WTC11 (cell line): Measurements from ENCODE around the gene NPTN.

ENCODE experiments used
- FOXP1 ChIP-seq: sonication (generic); formaldehyde crosslinking; IDR thresholded peaks from 2 replicates; pipeline ENCODE4 v1.8.0; 2022; ENCODE audit warnings: missing genetic modification reagents, mild to moderate bottlenecking, moderate library complexity, borderline replicate concordance
- MYBL2 ChIP-seq: sonication (generic); formaldehyde crosslinking; IDR thresholded peaks from 2 replicates; pipeline ENCODE4 v1.8.1; 2023; ENCODE audit warnings: mild to moderate bottlenecking, moderate library complexity, missing genetic modification reagents
- TP53 ChIP-seq: sonication (generic); formaldehyde crosslinking; IDR thresholded peaks from 2 replicates; pipeline ENCODE4 v1.8.1; 2023; ENCODE audit warnings: mild to moderate bottlenecking, missing genetic modification reagents
- TF ChIP-seq, protein P1 (sequence below): sonication (generic); formaldehyde crosslinking; IDR thresholded peaks from 2 replicates; pipeline ENCODE4 v1.8.0; 2022; ENCODE audit warnings: mild to moderate bottlenecking, missing genetic modification reagents
- TF ChIP-seq, protein P2 (sequence below): fragments of 200-600 bp; IDR thresholded peaks from 2 replicates; pipeline ENCODE4 v1.8.0; 2022; ENCODE audit warnings: antibody characterized with exemption
- TF ChIP-seq, protein P3 (sequence below): sonication (generic); formaldehyde crosslinking; IDR thresholded peaks from 2 replicates; pipeline ENCODE4 v1.8.1; 2023; ENCODE audit warnings: mild to moderate bottlenecking, missing genetic modification reagents, moderate library complexity

DNA sequence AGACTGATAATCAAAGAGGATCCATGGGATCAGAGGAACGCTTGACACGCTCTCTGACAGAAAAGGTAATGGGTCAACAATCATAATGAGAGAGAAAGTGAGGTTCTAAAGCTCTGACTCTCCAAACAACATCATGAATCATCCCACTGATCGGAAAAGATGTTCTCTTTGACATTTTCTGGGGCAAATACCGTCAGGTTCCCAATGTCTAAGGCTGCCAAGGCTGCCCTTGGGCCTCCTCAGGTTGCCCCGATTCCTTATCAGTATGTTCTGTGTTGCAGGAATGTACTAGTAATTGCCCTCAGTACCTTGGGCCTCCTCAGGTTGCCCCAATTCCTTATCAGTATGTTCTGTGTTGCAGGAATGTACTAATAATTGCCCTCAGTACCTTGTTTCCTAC lies 60.9 kb downstream of the NPTN start:
- TF ChIP-seq, protein P1, sequence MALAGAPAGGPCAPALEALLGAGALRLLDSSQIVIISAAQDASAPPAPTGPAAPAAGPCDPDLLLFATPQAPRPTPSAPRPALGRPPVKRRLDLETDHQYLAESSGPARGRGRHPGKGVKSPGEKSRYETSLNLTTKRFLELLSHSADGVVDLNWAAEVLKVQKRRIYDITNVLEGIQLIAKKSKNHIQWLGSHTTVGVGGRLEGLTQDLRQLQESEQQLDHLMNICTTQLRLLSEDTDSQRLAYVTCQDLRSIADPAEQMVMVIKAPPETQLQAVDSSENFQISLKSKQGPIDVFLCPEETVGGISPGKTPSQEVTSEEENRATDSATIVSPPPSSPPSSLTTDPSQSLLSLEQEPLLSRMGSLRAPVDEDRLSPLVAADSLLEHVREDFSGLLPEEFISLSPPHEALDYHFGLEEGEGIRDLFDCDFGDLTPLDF (CRISPR knock-in tag), result no peak
- TF ChIP-seq, protein P2, sequence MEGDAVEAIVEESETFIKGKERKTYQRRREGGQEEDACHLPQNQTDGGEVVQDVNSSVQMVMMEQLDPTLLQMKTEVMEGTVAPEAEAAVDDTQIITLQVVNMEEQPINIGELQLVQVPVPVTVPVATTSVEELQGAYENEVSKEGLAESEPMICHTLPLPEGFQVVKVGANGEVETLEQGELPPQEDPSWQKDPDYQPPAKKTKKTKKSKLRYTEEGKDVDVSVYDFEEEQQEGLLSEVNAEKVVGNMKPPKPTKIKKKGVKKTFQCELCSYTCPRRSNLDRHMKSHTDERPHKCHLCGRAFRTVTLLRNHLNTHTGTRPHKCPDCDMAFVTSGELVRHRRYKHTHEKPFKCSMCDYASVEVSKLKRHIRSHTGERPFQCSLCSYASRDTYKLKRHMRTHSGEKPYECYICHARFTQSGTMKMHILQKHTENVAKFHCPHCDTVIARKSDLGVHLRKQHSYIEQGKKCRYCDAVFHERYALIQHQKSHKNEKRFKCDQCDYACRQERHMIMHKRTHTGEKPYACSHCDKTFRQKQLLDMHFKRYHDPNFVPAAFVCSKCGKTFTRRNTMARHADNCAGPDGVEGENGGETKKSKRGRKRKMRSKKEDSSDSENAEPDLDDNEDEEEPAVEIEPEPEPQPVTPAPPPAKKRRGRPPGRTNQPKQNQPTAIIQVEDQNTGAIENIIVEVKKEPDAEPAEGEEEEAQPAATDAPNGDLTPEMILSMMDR, result no peak
- TF ChIP-seq MYBL2 (no peak), TP53 (CRISPR knock-in tag) (no peak), FOXP1 (CRISPR knock-in tag) (no peak)
- TF ChIP-seq, protein P3, sequence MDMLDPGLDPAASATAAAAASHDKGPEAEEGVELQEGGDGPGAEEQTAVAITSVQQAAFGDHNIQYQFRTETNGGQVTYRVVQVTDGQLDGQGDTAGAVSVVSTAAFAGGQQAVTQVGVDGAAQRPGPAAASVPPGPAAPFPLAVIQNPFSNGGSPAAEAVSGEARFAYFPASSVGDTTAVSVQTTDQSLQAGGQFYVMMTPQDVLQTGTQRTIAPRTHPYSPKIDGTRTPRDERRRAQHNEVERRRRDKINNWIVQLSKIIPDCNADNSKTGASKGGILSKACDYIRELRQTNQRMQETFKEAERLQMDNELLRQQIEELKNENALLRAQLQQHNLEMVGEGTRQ (CRISPR knock-in tag), result no peak
